ENCODE data around the gene ICE2. TPM values are rescaled to one million over a fixed set of nuclear protein-coding genes. Genes with fewer than 3 reads are reported as not detected.

Gene ICE2
- total RNA-seq, 1 experiment from 2014 or later, result 42.3 TPM

GRCh38 chr15:60382773-60383674 is 95.9 kb downstream of the ICE2 start:
- Histone ChIP-seq H3K36me3 (ENCODE audit: control insufficient read depth, insufficient read depth, low read length) (peaks cover 6% of the 10 kb centered on the region), H3K4me1 (peaks cover 82% of the 10 kb centered on the region), H3K4me3 (ENCODE audit: low read depth, low read length) (no peak overlapping the region), H3K9me3 (no peaks in the 10 kb centered on the region), H3K27me3 (replicated peaks; ENCODE audit: control insufficient read depth, insufficient read depth, low read length) (no peaks in the 10 kb centered on the region)
- Mint-ChIP-seq H3K27me3 (ENCODE audit: insufficient read depth, unreplicated experiment) (no peaks in the 10 kb centered on the region), H3K4me3 (ENCODE audit: unreplicated experiment) (no peak overlapping the region), H3K27ac (ENCODE audit: unreplicated experiment) (peak overlapping the region; percentile 89), H3K4me1 (ENCODE audit: low read depth, unreplicated experiment) (peaks cover 49% of the 10 kb centered on the region), H3K36me3 (ENCODE audit: insufficient read depth, unreplicated experiment) (peaks cover 100% of the 10 kb centered on the region), H3K9me3 (ENCODE audit: unreplicated experiment) (no peaks in the 10 kb centered on the region)
- intact Hi-C loops (cut with micrococcal nuclease; ENCODE audit: unreplicated experiment), result no loop called here
- ChIA-PET CTCF (no interaction called here), POLR2A (interaction anchor here (1.0 to 1.1 kb wide), 2 partner anchors 10 to 13 kb away, joined by 4 to 7 read pairs; no protein-coding TSS in a partner anchor)
- no TSS peak for BruUV-seq (replicated peaks)
- TF ChIP-seq CTCF (IDR thresholded peaks at IDR 0.05; ENCODE audit: insufficient read depth in 1 of 2, low read depth in 1 of 2, low read length in 1 of 2, severe bottlenecking in 1 of 2, unreplicated experiment in 1 of 2), result no peak
- no peak for DNase-seq

GRCh38 chr15:60381148-60381788 is 97.7 kb downstream of the ICE2 start:
- CTCF ChIA-PET, result no interaction called here
- Mint-ChIP-seq H3K4me1 (ENCODE audit: low read depth, unreplicated experiment) (peaks cover 48% of the 10 kb centered on the region), H3K27me3 (ENCODE audit: insufficient read depth, unreplicated experiment) (no peaks in the 10 kb centered on the region), H3K4me3 (ENCODE audit: unreplicated experiment) (no peak overlapping the region), H3K36me3 (ENCODE audit: insufficient read depth, unreplicated experiment) (peaks cover 100% of the 10 kb centered on the region), H3K9me3 (ENCODE audit: unreplicated experiment) (no peaks in the 10 kb centered on the region), H3K27ac (ENCODE audit: unreplicated experiment) (peak overlapping the region; percentile 89)
- no TSS peak for BruUV-seq (replicated peaks)
- POLR2A ChIA-PET, result interaction anchor here (0.8 to 1.0 kb wide), 2 partner anchors 10 to 12 kb away, joined by 4 to 5 read pairs; no protein-coding TSS in a partner anchor
- TF ChIP-seq CTCF (IDR thresholded peaks at IDR 0.05; ENCODE audit: insufficient read depth in 1 of 2, low read depth in 1 of 2, low read length in 1 of 2, severe bottlenecking in 1 of 2, unreplicated experiment in 1 of 2), result no peak
- DNase-seq, result no peak
- Histone ChIP-seq H3K4me1 (peaks cover 81% of the 10 kb centered on the region), H3K27me3 (replicated peaks; ENCODE audit: control insufficient read depth, insufficient read depth, low read length) (no peaks in the 10 kb centered on the region), H3K4me3 (ENCODE audit: low read depth, low read length) (no peak overlapping the region), H3K36me3 (ENCODE audit: control insufficient read depth, insufficient read depth, low read length) (peaks cover 8% of the 10 kb centered on the region), H3K9me3 (no peaks in the 10 kb centered on the region)
- intact Hi-C loops (cut with micrococcal nuclease; ENCODE audit: unreplicated experiment), result no loop called here

GRCh38 chr15:60379525-60380274 is 99.2 kb downstream of the ICE2 start:
- Histone ChIP-seq H3K4me3 (ENCODE audit: low read depth, low read length) (no peak overlapping the region), H3K36me3 (ENCODE audit: control insufficient read depth, insufficient read depth, low read length) (peaks cover 8% of the 10 kb centered on the region), H3K9me3 (no peaks in the 10 kb centered on the region), H3K4me1 (peaks cover 83% of the 10 kb centered on the region), H3K27me3 (replicated peaks; ENCODE audit: control insufficient read depth, insufficient read depth, low read length) (no peaks in the 10 kb centered on the region)
- CTCF ChIA-PET, result no interaction called here
- H3K9me3 Mint-ChIP-seq (ENCODE audit: unreplicated experiment), result no peaks in the 10 kb centered on the region
- BruUV-seq (replicated peaks), result no TSS peak
- POLR2A ChIA-PET, result interaction anchor here (1.0 kb wide), 1 partner anchor 18 kb away, joined by 3 read pairs; the partner anchor contains the start of gene ANXA2
- H3K27ac Mint-ChIP-seq (ENCODE audit: unreplicated experiment), result peak overlapping the region; percentile 89
- peaks cover 60% of the 10 kb centered on the region for H3K4me1 Mint-ChIP-seq (ENCODE audit: low read depth, unreplicated experiment)
- peak; percentile 84 to 86 for DNase-seq
- intact Hi-C loops (cut with micrococcal nuclease; ENCODE audit: unreplicated experiment), result loop anchor here (1.0 kb wide), 1 partner anchor 14 kb away; no protein-coding TSS in a partner anchor
- H3K4me3 Mint-ChIP-seq (ENCODE audit: unreplicated experiment), result peak overlapping the region; percentile 50
- H3K36me3 Mint-ChIP-seq (ENCODE audit: insufficient read depth, unreplicated experiment), result peaks cover 100% of the 10 kb centered on the region
- no peaks in the 10 kb centered on the region for H3K27me3 Mint-ChIP-seq (ENCODE audit: insufficient read depth, unreplicated experiment)
- TF ChIP-seq CTCF (IDR thresholded peaks at IDR 0.05; ENCODE audit: insufficient read depth in 1 of 2, low read depth in 1 of 2, low read length in 1 of 2, severe bottlenecking in 1 of 2, unreplicated experiment in 1 of 2), result no peak
